ENCODE measurements around the gene HOOK2. TPM values are rescaled to one million over a fixed set of nuclear protein-coding genes. Genes with fewer than 3 reads are reported as not detected.

The HOOK2 gene
- polyA plus RNA-seq, 2 donors: 47.9 to 103 TPM

GRCh38 chr19:12745166-12745897, 30.0 kb downstream of the HOOK2 start:
- 81 to 83% methylated on average over 19 to 22 of the region's 22 CpGs for WGBS, 2 donors
- peaks cover 3 to 27% of the 10 kb centered on the region in 2 donors for H3K36me3 ChIP-seq (ENCODE audit: control insufficient read depth in 2 of 2, insufficient read depth in 2 of 2, low read length in 1 of 2)

GRCh38 chr19:12737835-12738351, 37.5 kb downstream of the HOOK2 start:
- Histone ChIP-seq H3K27ac (ENCODE audit: low read depth in 2 of 2, low read length in 1 of 2) (peak overlapping the region; percentile 58 to 92), H3K36me3 (ENCODE audit: control insufficient read depth in 2 of 2, insufficient read depth in 2 of 2, low read length in 1 of 2) (peaks cover 0 to 7% of the 10 kb centered on the region in 2 donors), H3K27me3 (ENCODE audit: control insufficient read depth in 1 of 2, insufficient read depth in 2 of 2, low read length in 2 of 2) (no peaks in the 10 kb centered on the region), H3K9me3 (ENCODE audit: control insufficient read depth in 2 of 2, insufficient read depth in 1 of 2, low read depth in 1 of 2, low read length in 1 of 2) (no peaks in the 10 kb centered on the region), H3K4me1 (ENCODE audit: control insufficient read depth in 2 of 2, insufficient read depth in 2 of 2, low read length in 1 of 2) (peaks cover 6 to 8% of the 10 kb centered on the region in 2 donors), H3K4me3 (ENCODE audit: low read depth in 1 of 2, low read length in 2 of 2) (peak overlapping the region; percentile 80 to 87)
- 11 to 12% methylated on average over 13 of the region's 13 CpGs for WGBS, 2 donors

More at GRCh38 chr19:12745166-12745897, 30.0 kb downstream of the HOOK2 start:
- Histone ChIP-seq H3K9me3 (ENCODE audit: control insufficient read depth in 2 of 2, insufficient read depth in 1 of 2, low read depth in 1 of 2, low read length in 1 of 2) (peaks cover 0 to 3% of the 10 kb centered on the region in 2 donors), H3K27ac (ENCODE audit: low read depth in 2 of 2, low read length in 1 of 2) (no peak overlapping the region), H3K27me3 (ENCODE audit: control insufficient read depth in 1 of 2, insufficient read depth in 2 of 2, low read length in 2 of 2) (no peaks in the 10 kb centered on the region), H3K4me1 (ENCODE audit: control insufficient read depth in 2 of 2, insufficient read depth in 2 of 2, low read length in 1 of 2) (peaks cover 0 to 10% of the 10 kb centered on the region in 2 donors), H3K4me3 (ENCODE audit: low read depth in 1 of 2, low read length in 2 of 2) (no peak overlapping the region)

GRCh38 chr19:12736995-12737834, 38.1 kb downstream of the HOOK2 start, which contains the start of gene GET3:
TSS of gene GET3 (plus strand) at chr19:12737497. CDS start at chr19:12737506, 9 bp downstream.
- H3K36me3 ChIP-seq (ENCODE audit: control insufficient read depth in 2 of 2, insufficient read depth in 2 of 2, low read length in 1 of 2): peaks cover 0 to 6% of the 10 kb centered on the region in 2 donors
- 0 to 1% methylated on average over 28 to 29 of the region's 29 CpGs for WGBS, 2 donors
- peaks cover 6 to 9% of the 10 kb centered on the region in 2 donors for H3K4me1 ChIP-seq (ENCODE audit: control insufficient read depth in 2 of 2, insufficient read depth in 2 of 2, low read length in 1 of 2)

GRCh38 chr19:12733369-12734214, 41.8 kb downstream of the HOOK2 start:
- no peaks in the 10 kb centered on the region for H3K27me3 ChIP-seq (ENCODE audit: control insufficient read depth in 1 of 2, insufficient read depth in 2 of 2, low read length in 2 of 2)
- peaks cover 8 to 16% of the 10 kb centered on the region in 2 donors for H3K4me1 ChIP-seq (ENCODE audit: control insufficient read depth in 2 of 2, insufficient read depth in 2 of 2, low read length in 1 of 2)
- H3K9me3 ChIP-seq (ENCODE audit: control insufficient read depth in 2 of 2, insufficient read depth in 1 of 2, low read depth in 1 of 2, low read length in 1 of 2): no peaks in the 10 kb centered on the region
- H3K27ac ChIP-seq (ENCODE audit: low read depth in 2 of 2, low read length in 1 of 2): peak overlapping the region; percentile 90 to 95
- H3K36me3 ChIP-seq (ENCODE audit: control insufficient read depth in 2 of 2, insufficient read depth in 2 of 2, low read length in 1 of 2): peaks cover 8 to 24% of the 10 kb centered on the region in 2 donors
- WGBS, 2 donors: 1 to 2% methylated on average over 15 of the region's 15 CpGs
- peak overlapping the region; percentile 75 to 98 for H3K4me3 ChIP-seq (ENCODE audit: low read depth in 1 of 2, low read length in 2 of 2)

More at GRCh38 chr19:12736995-12737834, 38.1 kb downstream of the HOOK2 start, which contains the start of gene GET3:
- no peaks in the 10 kb centered on the region for H3K9me3 ChIP-seq (ENCODE audit: control insufficient read depth in 2 of 2, insufficient read depth in 1 of 2, low read depth in 1 of 2, low read length in 1 of 2)
- peak within 1 kb of the TSS; percentile 81 to 92 for H3K27ac ChIP-seq (ENCODE audit: low read depth in 2 of 2, low read length in 1 of 2)
- peak within 1 kb of the TSS; percentile 80 to 87 for H3K4me3 ChIP-seq (ENCODE audit: low read depth in 1 of 2, low read length in 2 of 2)
- H3K27me3 ChIP-seq (ENCODE audit: control insufficient read depth in 1 of 2, insufficient read depth in 2 of 2, low read length in 2 of 2): no peaks in the 10 kb centered on the region

GRCh38 chr19:12731337-12731736, 44.0 kb downstream of the HOOK2 start:
- no peaks in the 10 kb centered on the region for H3K9me3 ChIP-seq (ENCODE audit: control insufficient read depth in 2 of 2, insufficient read depth in 1 of 2, low read depth in 1 of 2, low read length in 1 of 2)
- H3K4me3 ChIP-seq (ENCODE audit: low read depth in 1 of 2, low read length in 2 of 2): no peak overlapping the region
- no peak overlapping the region for H3K27ac ChIP-seq (ENCODE audit: low read depth in 2 of 2, low read length in 1 of 2)
- H3K27me3 ChIP-seq (ENCODE audit: control insufficient read depth in 1 of 2, insufficient read depth in 2 of 2, low read length in 2 of 2): no peaks in the 10 kb centered on the region
- WGBS, 2 donors: 90 to 93% methylated on average over 24 of the region's 24 CpGs
- H3K4me1 ChIP-seq (ENCODE audit: control insufficient read depth in 2 of 2, insufficient read depth in 2 of 2, low read length in 1 of 2): peaks cover 2 to 8% of the 10 kb centered on the region in 2 donors
- H3K36me3 ChIP-seq (ENCODE audit: control insufficient read depth in 2 of 2, insufficient read depth in 2 of 2, low read length in 1 of 2): peaks cover 8 to 28% of the 10 kb centered on the region in 2 donors

- Histone ChIP-seq H3K27me3 (ENCODE audit: control insufficient read depth in 1 of 2, insufficient read depth in 2 of 2, low read length in 2 of 2) (no peaks in the 10 kb centered on the region), H3K27ac (ENCODE audit: low read depth in 2 of 2, low read length in 1 of 2) (no peak overlapping the region), H3K4me1 (ENCODE audit: control insufficient read depth in 2 of 2, insufficient read depth in 2 of 2, low read length in 1 of 2) (peaks cover 2 to 8% of the 10 kb centered on the region in 2 donors), H3K4me3 (ENCODE audit: low read depth in 1 of 2, low read length in 2 of 2) (no peak overlapping the region), H3K9me3 (ENCODE audit: control insufficient read depth in 2 of 2, insufficient read depth in 1 of 2, low read depth in 1 of 2, low read length in 1 of 2) (no peaks in the 10 kb centered on the region), H3K36me3 (ENCODE audit: control insufficient read depth in 2 of 2, insufficient read depth in 2 of 2, low read length in 1 of 2) (peaks cover 8 to 28% of the 10 kb centered on the region in 2 donors)
- WGBS, 2 donors: 73% methylated on average over 3 of the region's 3 CpGs
These were observed 45.3 kb downstream of the HOOK2 start for GRCh38 chr19:12730064-12730463.

GRCh38 chr19:12727745-12728433, 47.5 kb downstream of the HOOK2 start:
- Histone ChIP-seq H3K4me1 (ENCODE audit: control insufficient read depth in 2 of 2, insufficient read depth in 2 of 2, low read length in 1 of 2) (peaks cover 2 to 8% of the 10 kb centered on the region in 2 donors), H3K4me3 (ENCODE audit: low read depth in 1 of 2, low read length in 2 of 2) (no peak overlapping the region), H3K27ac (ENCODE audit: low read depth in 2 of 2, low read length in 1 of 2) (no peak overlapping the region), H3K36me3 (ENCODE audit: control insufficient read depth in 2 of 2, insufficient read depth in 2 of 2, low read length in 1 of 2) (peaks cover 8 to 28% of the 10 kb centered on the region in 2 donors), H3K9me3 (ENCODE audit: control insufficient read depth in 2 of 2, insufficient read depth in 1 of 2, low read depth in 1 of 2, low read length in 1 of 2) (no peaks in the 10 kb centered on the region), H3K27me3 (ENCODE audit: control insufficient read depth in 1 of 2, insufficient read depth in 2 of 2, low read length in 2 of 2) (no peaks in the 10 kb centered on the region)
- 90 to 94% methylated on average over 9 of the region's 9 CpGs for WGBS, 2 donors

- H3K9me3 ChIP-seq (ENCODE audit: control insufficient read depth in 2 of 2, insufficient read depth in 1 of 2, low read depth in 1 of 2, low read length in 1 of 2): no peaks in the 10 kb centered on the region
- no peak overlapping the region for H3K4me3 ChIP-seq (ENCODE audit: low read depth in 1 of 2, low read length in 2 of 2)
- WGBS, 2 donors: 83 to 91% methylated on average over 2 of the region's 2 CpGs
- no peak overlapping the region for H3K27ac ChIP-seq (ENCODE audit: low read depth in 2 of 2, low read length in 1 of 2)
- H3K36me3 ChIP-seq (ENCODE audit: control insufficient read depth in 2 of 2, insufficient read depth in 2 of 2, low read length in 1 of 2): peaks cover 8 to 28% of the 10 kb centered on the region in 2 donors
- H3K27me3 ChIP-seq (ENCODE audit: control insufficient read depth in 1 of 2, insufficient read depth in 2 of 2, low read length in 2 of 2): no peaks in the 10 kb centered on the region
- peaks cover 2 to 4% of the 10 kb centered on the region in 2 donors for H3K4me1 ChIP-seq (ENCODE audit: control insufficient read depth in 2 of 2, insufficient read depth in 2 of 2, low read length in 1 of 2)
These were observed 48.4 kb downstream of the HOOK2 start for GRCh38 chr19:12726988-12727316.
